ENCODE results near the gene SCFD2. TPM values are rescaled to one million over a fixed set of nuclear protein-coding genes. Genes with fewer than 3 reads are reported as not detected.
A peak's percentile ranks its signal among the peaks of the same experiment; 100 is the strongest.

The SCFD2 gene
- polyA plus RNA-seq, 3 donors, result 5.4 to 9.4 (median 6.7) TPM

DNA sequence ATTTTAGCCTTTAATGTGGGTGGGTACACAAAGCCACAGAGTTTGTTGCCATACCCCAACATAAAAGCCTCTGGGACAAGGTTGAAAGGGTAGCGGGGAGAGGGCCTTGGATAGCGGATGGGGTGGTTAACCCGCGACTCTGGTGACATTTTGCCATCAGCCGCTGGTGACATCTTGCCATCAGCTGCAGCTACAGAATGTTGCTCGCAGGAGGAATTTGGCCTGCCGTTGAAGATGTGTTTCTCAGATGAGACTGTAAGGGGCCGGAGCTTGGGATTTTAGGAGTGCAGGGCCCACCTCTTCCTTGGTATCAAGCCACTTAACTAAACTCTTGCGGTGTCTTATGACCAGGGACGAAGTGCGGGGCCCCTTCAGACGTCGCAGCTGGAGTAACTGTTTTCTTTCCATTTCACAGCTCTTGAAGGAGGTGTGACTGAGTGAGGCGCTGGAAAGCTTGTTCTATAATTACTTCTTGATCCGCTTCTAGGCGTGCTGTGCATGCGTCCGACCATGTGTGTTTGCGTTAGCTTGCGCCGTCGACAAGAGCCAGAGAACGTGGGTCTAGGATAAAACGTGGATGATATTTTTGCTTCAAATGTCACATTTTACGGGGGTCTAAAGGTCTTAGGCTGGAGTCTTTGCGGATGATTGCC lies 504.6 kb downstream of the SCFD2 start:
- TF ChIP-seq, protein P1, sequence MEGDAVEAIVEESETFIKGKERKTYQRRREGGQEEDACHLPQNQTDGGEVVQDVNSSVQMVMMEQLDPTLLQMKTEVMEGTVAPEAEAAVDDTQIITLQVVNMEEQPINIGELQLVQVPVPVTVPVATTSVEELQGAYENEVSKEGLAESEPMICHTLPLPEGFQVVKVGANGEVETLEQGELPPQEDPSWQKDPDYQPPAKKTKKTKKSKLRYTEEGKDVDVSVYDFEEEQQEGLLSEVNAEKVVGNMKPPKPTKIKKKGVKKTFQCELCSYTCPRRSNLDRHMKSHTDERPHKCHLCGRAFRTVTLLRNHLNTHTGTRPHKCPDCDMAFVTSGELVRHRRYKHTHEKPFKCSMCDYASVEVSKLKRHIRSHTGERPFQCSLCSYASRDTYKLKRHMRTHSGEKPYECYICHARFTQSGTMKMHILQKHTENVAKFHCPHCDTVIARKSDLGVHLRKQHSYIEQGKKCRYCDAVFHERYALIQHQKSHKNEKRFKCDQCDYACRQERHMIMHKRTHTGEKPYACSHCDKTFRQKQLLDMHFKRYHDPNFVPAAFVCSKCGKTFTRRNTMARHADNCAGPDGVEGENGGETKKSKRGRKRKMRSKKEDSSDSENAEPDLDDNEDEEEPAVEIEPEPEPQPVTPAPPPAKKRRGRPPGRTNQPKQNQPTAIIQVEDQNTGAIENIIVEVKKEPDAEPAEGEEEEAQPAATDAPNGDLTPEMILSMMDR (IDR thresholded peaks at IDR 0.05), result no peak
- peak overlapping the region in 2 of 7 donors; percentile 35 to 78 for H3K27ac Mint-ChIP-seq
- no peaks in the 10 kb centered on the region for H3K79me2 ChIP-seq (ENCODE audit: insufficient read depth, low read length)
- peak overlapping the region; percentile 80 to 90 for H3K4me3 Mint-ChIP-seq
- H3K4me1 ChIP-seq (ENCODE audit: control insufficient read depth in 1 of 2, insufficient read depth in 2 of 2, low read length in 2 of 2), result peaks cover 11 to 14% of the 10 kb centered on the region in 2 donors
- H3K9me3 ChIP-seq (replicated peaks in 1 of 2; ENCODE audit: control insufficient read depth in 1 of 2, insufficient read depth in 1 of 2, low read length in 2 of 2), result no peaks in the 10 kb centered on the region
- H3K27me3 ChIP-seq (ENCODE audit: control insufficient read depth in 2 of 2, insufficient read depth in 2 of 2, low read length in 2 of 2), result peaks cover 29 to 38% of the 10 kb centered on the region in 2 donors
- WGBS (ENCODE audit: insufficient coverage), result 53% methylated on average over 17 of the region's 26 CpGs
- peak overlapping the region; percentile 58 for H3K9ac ChIP-seq (ENCODE audit: insufficient read depth, low read length, poor library complexity, severe bottlenecking)
- peaks cover 32 to 35% (median 35%) of the 10 kb centered on the region in 3 donors for H3K27me3 Mint-ChIP-seq (ENCODE audit: low read depth in 3 of 3)
- H3K9me3 Mint-ChIP-seq, result peaks cover 0 to 28% (median 19%) of the 10 kb centered on the region in 7 donors
- peak overlapping the region; percentile 89 for H2AFZ ChIP-seq (ENCODE audit: insufficient read depth, low read depth, low read length, poor library complexity, severe bottlenecking)
- no peaks in the 10 kb centered on the region for H3K36me3 ChIP-seq (replicated peaks in 1 of 2; ENCODE audit: control insufficient read depth in 1 of 2, insufficient read depth in 2 of 2, low read length in 2 of 2)
- H4K20me1 ChIP-seq (ENCODE audit: insufficient read depth, low read length), result no peaks in the 10 kb centered on the region
- peaks cover 0 to 6% of the 10 kb centered on the region in 2 donors for H3K36me3 Mint-ChIP-seq
- no peak overlapping the region for H3K27ac ChIP-seq (ENCODE audit: low read depth in 1 of 2, low read length in 2 of 2)
- peak overlapping the region; percentile 35 to 77 (median 42) for H3K4me3 ChIP-seq (replicated peaks in 1 of 3; ENCODE audit: low read depth in 2 of 3, low read length in 3 of 3)
- H3K4me2 ChIP-seq (replicated peaks; ENCODE audit: extremely low read depth, low read length, poor library complexity, severe bottlenecking), result peak overlapping the region; percentile 91
- DNase-seq, result no peak
- intact Hi-C loops (cut with micrococcal nuclease), result loop anchor here in 1 of 2 donors (5.0 kb wide), 1 partner anchor 149 kb away; no protein-coding TSS in a partner anchor
- peaks cover 6% of the 10 kb centered on the region for H3K4me1 Mint-ChIP-seq

DNA sequence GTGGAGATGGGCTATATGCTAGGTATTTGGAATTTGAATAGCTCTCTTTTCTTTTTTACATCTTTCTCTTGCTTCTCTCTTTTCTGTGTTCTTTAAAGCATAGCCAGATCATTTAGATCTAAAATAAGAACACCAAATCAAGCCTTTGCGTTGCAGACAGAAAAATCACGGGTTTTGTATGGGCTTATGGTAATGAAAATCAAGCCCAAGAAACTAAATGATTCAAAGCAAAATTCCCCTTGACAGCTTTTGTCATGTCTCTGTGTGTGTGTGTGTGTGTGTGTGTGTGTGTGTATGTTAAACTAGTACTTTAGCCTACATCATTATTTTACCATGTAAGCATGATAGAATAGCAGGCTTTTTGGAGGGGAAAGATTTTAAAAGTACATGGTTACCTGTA lies 505.5 kb downstream of the SCFD2 start:
- no peak overlapping the region for H3K27ac Mint-ChIP-seq
- Histone ChIP-seq H3K4me2 (replicated peaks; ENCODE audit: extremely low read depth, low read length, poor library complexity, severe bottlenecking) (no peak overlapping the region), H3K4me1 (ENCODE audit: control insufficient read depth in 1 of 2, insufficient read depth in 2 of 2, low read length in 2 of 2) (peaks cover 11 to 14% of the 10 kb centered on the region in 2 donors), H3K36me3 (replicated peaks in 1 of 2; ENCODE audit: control insufficient read depth in 1 of 2, insufficient read depth in 2 of 2, low read length in 2 of 2) (no peaks in the 10 kb centered on the region), H2AFZ (ENCODE audit: insufficient read depth, low read depth, low read length, poor library complexity, severe bottlenecking) (no peak overlapping the region), H3K9me3 (replicated peaks in 1 of 2; ENCODE audit: control insufficient read depth in 1 of 2, insufficient read depth in 1 of 2, low read length in 2 of 2) (no peaks in the 10 kb centered on the region), H4K20me1 (ENCODE audit: insufficient read depth, low read length) (no peaks in the 10 kb centered on the region), H3K27me3 (ENCODE audit: control insufficient read depth in 2 of 2, insufficient read depth in 2 of 2, low read length in 2 of 2) (peaks cover 29 to 38% of the 10 kb centered on the region in 2 donors), H3K27ac (ENCODE audit: low read depth in 1 of 2, low read length in 2 of 2) (no peak overlapping the region), H3K4me3 (replicated peaks in 1 of 3; ENCODE audit: low read depth in 2 of 3, low read length in 3 of 3) (no peak overlapping the region), H3K9ac (ENCODE audit: insufficient read depth, low read length, poor library complexity, severe bottlenecking) (no peak overlapping the region), H3K79me2 (ENCODE audit: insufficient read depth, low read length) (no peaks in the 10 kb centered on the region)
- intact Hi-C loops (cut with micrococcal nuclease), result loop anchor here in 1 of 2 donors (5.0 kb wide), 1 partner anchor 148 kb away; no protein-coding TSS in a partner anchor
- peaks cover 30 to 35% (median 32%) of the 10 kb centered on the region in 3 donors for H3K27me3 Mint-ChIP-seq (ENCODE audit: low read depth in 3 of 3)
- DNase-seq, result no peak
- peaks cover 6% of the 10 kb centered on the region for H3K4me1 Mint-ChIP-seq
- WGBS (ENCODE audit: insufficient coverage), result no CpG with 5 or more reads among the region's 2 CpGs
- no peak overlapping the region for H3K4me3 Mint-ChIP-seq
- TF ChIP-seq, protein P1 (IDR thresholded peaks at IDR 0.05), result no peak
- H3K36me3 Mint-ChIP-seq, result peaks cover 0 to 6% of the 10 kb centered on the region in 2 donors
- peaks cover 0 to 28% (median 19%) of the 10 kb centered on the region in 7 donors for H3K9me3 Mint-ChIP-seq
